ENCODE measurements around the gene HNRNPM. TPM values are rescaled to one million over a fixed set of nuclear protein-coding genes. Genes with fewer than 3 reads are reported as not detected.
A peak's percentile ranks its signal among the peaks of the same experiment; 100 is the strongest.

HNRNPM gene
- total RNA-seq, 1 donor from 2014 or later, result 317 TPM

GRCh38 chr19:8490395-8490760 lies 45.6 kb downstream of the HNRNPM start:
- H3K27ac Mint-ChIP-seq, result no peak overlapping the region
- no peaks in the 10 kb centered on the region for H3K9me3 Mint-ChIP-seq
- peaks cover 17% of the 10 kb centered on the region for H3K36me3 Mint-ChIP-seq
- no peak for TF ChIP-seq CTCF (conservative IDR thresholded peaks at IDR 0.05)
- no peaks in the 10 kb centered on the region for H3K27me3 Mint-ChIP-seq
- no peak overlapping the region for H3K4me3 Mint-ChIP-seq
- no peak for DNase-seq (ENCODE audit: extremely low spot score, unreplicated experiment)
- peaks cover 4% of the 10 kb centered on the region for H3K4me1 Mint-ChIP-seq (ENCODE audit: unreplicated experiment)

- no peak for DNase-seq (ENCODE audit: extremely low spot score, unreplicated experiment)
- no peak overlapping the region for H3K27ac Mint-ChIP-seq
- H3K36me3 Mint-ChIP-seq, result peaks cover 17% of the 10 kb centered on the region
- no peaks in the 10 kb centered on the region for H3K27me3 Mint-ChIP-seq
- no peak for TF ChIP-seq CTCF (conservative IDR thresholded peaks at IDR 0.05)
- no peaks in the 10 kb centered on the region for H3K9me3 Mint-ChIP-seq
- H3K4me1 Mint-ChIP-seq (ENCODE audit: unreplicated experiment), result peaks cover 4% of the 10 kb centered on the region
- H3K4me3 Mint-ChIP-seq, result no peak overlapping the region
Observed at GRCh38 chr19:8490873-8491272, 46.1 kb downstream of the HNRNPM start.

- peak; percentile 57 for TF ChIP-seq CTCF (conservative IDR thresholded peaks at IDR 0.05)
- H3K4me3 Mint-ChIP-seq, result no peak overlapping the region
- no peak for DNase-seq (ENCODE audit: extremely low spot score, unreplicated experiment)
- no peaks in the 10 kb centered on the region for H3K9me3 Mint-ChIP-seq
- no peaks in the 10 kb centered on the region for H3K27me3 Mint-ChIP-seq
- peaks cover 13% of the 10 kb centered on the region for H3K36me3 Mint-ChIP-seq
- no peak overlapping the region for H3K27ac Mint-ChIP-seq
- H3K4me1 Mint-ChIP-seq (ENCODE audit: unreplicated experiment), result peaks cover 4% of the 10 kb centered on the region
Observed at GRCh38 chr19:8491574-8491973, 46.8 kb downstream of the HNRNPM start.

- no peaks in the 10 kb centered on the region for H3K27me3 Mint-ChIP-seq
- no peaks in the 10 kb centered on the region for H3K36me3 Mint-ChIP-seq
- no peaks in the 10 kb centered on the region for H3K9me3 Mint-ChIP-seq
- DNase-seq (ENCODE audit: extremely low spot score, unreplicated experiment), result no peak
- TF ChIP-seq CTCF (conservative IDR thresholded peaks at IDR 0.05), result no peak
- no peak overlapping the region for H3K4me3 Mint-ChIP-seq
- H3K27ac Mint-ChIP-seq, result no peak overlapping the region
- H3K4me1 Mint-ChIP-seq (ENCODE audit: unreplicated experiment), result no peaks in the 10 kb centered on the region
Observed at GRCh38 chr19:8494158-8494557, 49.4 kb downstream of the HNRNPM start.

GRCh38 chr19:8498295-8498694 lies 53.5 kb downstream of the HNRNPM start:
- peaks cover 8% of the 10 kb centered on the region for H3K4me1 Mint-ChIP-seq (ENCODE audit: unreplicated experiment)

More at GRCh38 chr19:8498295-8498694, 53.5 kb downstream of the HNRNPM start:
- H3K27me3 Mint-ChIP-seq, result no peaks in the 10 kb centered on the region
- DNase-seq (ENCODE audit: extremely low spot score, unreplicated experiment), result no peak
- no peak for TF ChIP-seq CTCF (conservative IDR thresholded peaks at IDR 0.05)
- no peak overlapping the region for H3K4me3 Mint-ChIP-seq
- no peak overlapping the region for H3K27ac Mint-ChIP-seq
- H3K9me3 Mint-ChIP-seq, result no peaks in the 10 kb centered on the region
- no peaks in the 10 kb centered on the region for H3K36me3 Mint-ChIP-seq

Measured in type B pancreatic cell (in vitro differentiated cells).